ENCODE measurements around the gene ENSA.
"Not testable (repeated sequence)": the region's sequence is repeated elsewhere in the genome, so short reads cannot be mapped to it uniquely, and the experiment has no call there.

The ENSA gene

GRCh38 chr1:150579945-150580642 lies 49.3 kb downstream of the ENSA start:
- no peak for DNase-seq

GRCh38 chr1:150579110-150579944 lies 50.1 kb downstream of the ENSA start, which contains the start of gene MCL1:
MCL1 (minus strand) TSS chr1:150579610; CDS start chr1:150579530, 80 bp downstream.
- DNase-seq = peak; percentile 99

GRCh38 chr1:150578272-150579109 lies 50.9 kb downstream of the ENSA start:
- DNase-seq = peak; percentile 91

- DNase-seq = no peak
Observed at GRCh38 chr1:150577557-150578271, 51.7 kb downstream of the ENSA start.

- no peak for DNase-seq
Observed at GRCh38 chr1:150576794-150577556, 52.4 kb downstream of the ENSA start.

GRCh38 chr1:150576367-150576711 lies 53.1 kb downstream of the ENSA start:
- DNase-seq = no peak

- no peak for DNase-seq
Observed at GRCh38 chr1:150575518-150576366, 53.7 kb downstream of the ENSA start.

- DNase-seq = no peak
Observed at GRCh38 chr1:150575072-150575489, 54.3 kb downstream of the ENSA start.

GRCh38 chr1:150574260-150575071 lies 54.9 kb downstream of the ENSA start:
- no peak for DNase-seq

GRCh38 chr1:150573648-150574071 lies 55.8 kb downstream of the ENSA start:
- not testable (repeated sequence) for DNase-seq

- no peak for DNase-seq
Observed at GRCh38 chr1:150572918-150573647, 56.3 kb downstream of the ENSA start.
